H1 (cell line): ENCODE measurements around the gene ZNF407. TPM values are rescaled to one million over a fixed set of nuclear protein-coding genes. Genes with fewer than 3 reads are reported as not detected.

Experiments used
- BCL11A ChIP-seq, 2 experiments: IDR thresholded peaks; one replicate each; pipeline ENCODE4 v1.6.1; 2011; ENCODE audit warnings: low read depth in 2 of 2, low read length in 2 of 2, mild to moderate bottlenecking in 2 of 2
- JUND ChIP-seq: IDR thresholded peaks from 2 replicates; pipeline ENCODE4 v1.6.1; 2011; ENCODE audit warnings: mild to moderate bottlenecking, improper control_type of control experiment, low read length
- KDM1A ChIP-seq: fragments of 200-600, 300-600 bp; sonication (generic); IDR thresholded peaks from 2 replicates; pipeline ENCODE4 v1.7.1; 2016; ENCODE audit warnings: mild to moderate bottlenecking, low read length, borderline replicate concordance
- NRF1 ChIP-seq: IDR thresholded peaks from 2 replicates; pipeline ENCODE4 v1.6.1; 2011; ENCODE audit warnings: mild to moderate bottlenecking, low read depth, low read length, improper control_type of control experiment
- POU5F1 ChIP-seq: IDR thresholded peaks from 2 replicates; pipeline ENCODE4 v1.6.1; 2011; ENCODE audit warnings: low read depth, mild to moderate bottlenecking, low read length, moderate library complexity
- SP1 ChIP-seq: IDR thresholded peaks from 2 replicates; pipeline ENCODE4 v1.6.1; 2011; ENCODE audit warnings: low read depth, low read length
- SP4 ChIP-seq: IDR thresholded peaks from 2 replicates; pipeline ENCODE4 v1.6.1; 2012; ENCODE audit warnings: low read length, inconsistent platforms
- polyA plus RNA-seq, 7 experiments: library from polyadenylated mRNA; depleted of rRNA in 3 of 7; stranded (reverse) in 5 of 7; unstranded in 2 of 7; fragments of >200 nt in 5 of 7; fragments of 200-250 nt in 2 of 7; gene quantifications; 1 replicate in 5 of 7; 2 replicates in 1 of 7; 4 replicates in 1 of 7; pipeline versions ENCODE4 v1.2.1 to v1.2.3, GENCODE V29; 2011 to 2013; ENCODE audit warnings: missing spikeins in 2 of 7, mixed read lengths in 2 of 7
- total RNA-seq: library from RNA; stranded (reverse); fragmentation: NEBNext Ultra II Directional; extraction: Animal tissue kit (Norgen Biotek cat#: 25700); gene quantifications from 2 replicates; pipeline ENCODE4 v1.2.1, GENCODE V29; 2021
- TF ChIP-seq, protein P1 (sequence below): fragments of 300-600 bp; sonication (generic); IDR thresholded peaks from 2 replicates; pipeline ENCODE4 v1.7.1; 2012; ENCODE audit warnings: low read length, moderate library complexity, mild to moderate bottlenecking, inconsistent platforms; ENCODE audit not compliant: insufficient replicate concordance
- TF ChIP-seq, protein P2 (sequence below): IDR thresholded peaks from 2 replicates; pipeline ENCODE4 v1.6.1; 2012; ENCODE audit warnings: low read length, inconsistent platforms

The ZNF407 gene
- total and polyA plus RNA-seq, 2 of the 8 experiments (the other 6 are each of a cell fraction or from before 2014, with no cell fraction given) = 1.5 to 6.8 TPM

DNA sequence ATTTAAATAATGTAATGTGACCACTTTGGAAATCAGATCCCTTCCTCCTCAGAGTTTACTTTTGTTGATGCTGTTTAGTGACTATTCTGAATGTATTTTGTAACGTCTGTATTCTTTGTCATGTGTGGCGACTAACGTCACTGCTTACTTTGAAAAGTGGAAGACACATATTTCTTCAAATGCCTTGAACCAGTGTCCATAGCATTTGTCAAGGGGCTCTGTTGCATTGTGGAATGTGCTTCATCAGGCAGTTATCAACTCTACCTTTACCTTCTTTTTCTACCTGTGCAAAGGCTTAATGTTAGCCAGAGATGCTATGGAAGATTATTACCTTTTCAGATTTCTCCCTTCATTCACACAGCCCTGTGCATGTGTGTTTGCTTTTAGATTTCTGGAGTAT lies 162.4 kb downstream of the ZNF407 start (continued):
- TF ChIP-seq, protein P1, sequence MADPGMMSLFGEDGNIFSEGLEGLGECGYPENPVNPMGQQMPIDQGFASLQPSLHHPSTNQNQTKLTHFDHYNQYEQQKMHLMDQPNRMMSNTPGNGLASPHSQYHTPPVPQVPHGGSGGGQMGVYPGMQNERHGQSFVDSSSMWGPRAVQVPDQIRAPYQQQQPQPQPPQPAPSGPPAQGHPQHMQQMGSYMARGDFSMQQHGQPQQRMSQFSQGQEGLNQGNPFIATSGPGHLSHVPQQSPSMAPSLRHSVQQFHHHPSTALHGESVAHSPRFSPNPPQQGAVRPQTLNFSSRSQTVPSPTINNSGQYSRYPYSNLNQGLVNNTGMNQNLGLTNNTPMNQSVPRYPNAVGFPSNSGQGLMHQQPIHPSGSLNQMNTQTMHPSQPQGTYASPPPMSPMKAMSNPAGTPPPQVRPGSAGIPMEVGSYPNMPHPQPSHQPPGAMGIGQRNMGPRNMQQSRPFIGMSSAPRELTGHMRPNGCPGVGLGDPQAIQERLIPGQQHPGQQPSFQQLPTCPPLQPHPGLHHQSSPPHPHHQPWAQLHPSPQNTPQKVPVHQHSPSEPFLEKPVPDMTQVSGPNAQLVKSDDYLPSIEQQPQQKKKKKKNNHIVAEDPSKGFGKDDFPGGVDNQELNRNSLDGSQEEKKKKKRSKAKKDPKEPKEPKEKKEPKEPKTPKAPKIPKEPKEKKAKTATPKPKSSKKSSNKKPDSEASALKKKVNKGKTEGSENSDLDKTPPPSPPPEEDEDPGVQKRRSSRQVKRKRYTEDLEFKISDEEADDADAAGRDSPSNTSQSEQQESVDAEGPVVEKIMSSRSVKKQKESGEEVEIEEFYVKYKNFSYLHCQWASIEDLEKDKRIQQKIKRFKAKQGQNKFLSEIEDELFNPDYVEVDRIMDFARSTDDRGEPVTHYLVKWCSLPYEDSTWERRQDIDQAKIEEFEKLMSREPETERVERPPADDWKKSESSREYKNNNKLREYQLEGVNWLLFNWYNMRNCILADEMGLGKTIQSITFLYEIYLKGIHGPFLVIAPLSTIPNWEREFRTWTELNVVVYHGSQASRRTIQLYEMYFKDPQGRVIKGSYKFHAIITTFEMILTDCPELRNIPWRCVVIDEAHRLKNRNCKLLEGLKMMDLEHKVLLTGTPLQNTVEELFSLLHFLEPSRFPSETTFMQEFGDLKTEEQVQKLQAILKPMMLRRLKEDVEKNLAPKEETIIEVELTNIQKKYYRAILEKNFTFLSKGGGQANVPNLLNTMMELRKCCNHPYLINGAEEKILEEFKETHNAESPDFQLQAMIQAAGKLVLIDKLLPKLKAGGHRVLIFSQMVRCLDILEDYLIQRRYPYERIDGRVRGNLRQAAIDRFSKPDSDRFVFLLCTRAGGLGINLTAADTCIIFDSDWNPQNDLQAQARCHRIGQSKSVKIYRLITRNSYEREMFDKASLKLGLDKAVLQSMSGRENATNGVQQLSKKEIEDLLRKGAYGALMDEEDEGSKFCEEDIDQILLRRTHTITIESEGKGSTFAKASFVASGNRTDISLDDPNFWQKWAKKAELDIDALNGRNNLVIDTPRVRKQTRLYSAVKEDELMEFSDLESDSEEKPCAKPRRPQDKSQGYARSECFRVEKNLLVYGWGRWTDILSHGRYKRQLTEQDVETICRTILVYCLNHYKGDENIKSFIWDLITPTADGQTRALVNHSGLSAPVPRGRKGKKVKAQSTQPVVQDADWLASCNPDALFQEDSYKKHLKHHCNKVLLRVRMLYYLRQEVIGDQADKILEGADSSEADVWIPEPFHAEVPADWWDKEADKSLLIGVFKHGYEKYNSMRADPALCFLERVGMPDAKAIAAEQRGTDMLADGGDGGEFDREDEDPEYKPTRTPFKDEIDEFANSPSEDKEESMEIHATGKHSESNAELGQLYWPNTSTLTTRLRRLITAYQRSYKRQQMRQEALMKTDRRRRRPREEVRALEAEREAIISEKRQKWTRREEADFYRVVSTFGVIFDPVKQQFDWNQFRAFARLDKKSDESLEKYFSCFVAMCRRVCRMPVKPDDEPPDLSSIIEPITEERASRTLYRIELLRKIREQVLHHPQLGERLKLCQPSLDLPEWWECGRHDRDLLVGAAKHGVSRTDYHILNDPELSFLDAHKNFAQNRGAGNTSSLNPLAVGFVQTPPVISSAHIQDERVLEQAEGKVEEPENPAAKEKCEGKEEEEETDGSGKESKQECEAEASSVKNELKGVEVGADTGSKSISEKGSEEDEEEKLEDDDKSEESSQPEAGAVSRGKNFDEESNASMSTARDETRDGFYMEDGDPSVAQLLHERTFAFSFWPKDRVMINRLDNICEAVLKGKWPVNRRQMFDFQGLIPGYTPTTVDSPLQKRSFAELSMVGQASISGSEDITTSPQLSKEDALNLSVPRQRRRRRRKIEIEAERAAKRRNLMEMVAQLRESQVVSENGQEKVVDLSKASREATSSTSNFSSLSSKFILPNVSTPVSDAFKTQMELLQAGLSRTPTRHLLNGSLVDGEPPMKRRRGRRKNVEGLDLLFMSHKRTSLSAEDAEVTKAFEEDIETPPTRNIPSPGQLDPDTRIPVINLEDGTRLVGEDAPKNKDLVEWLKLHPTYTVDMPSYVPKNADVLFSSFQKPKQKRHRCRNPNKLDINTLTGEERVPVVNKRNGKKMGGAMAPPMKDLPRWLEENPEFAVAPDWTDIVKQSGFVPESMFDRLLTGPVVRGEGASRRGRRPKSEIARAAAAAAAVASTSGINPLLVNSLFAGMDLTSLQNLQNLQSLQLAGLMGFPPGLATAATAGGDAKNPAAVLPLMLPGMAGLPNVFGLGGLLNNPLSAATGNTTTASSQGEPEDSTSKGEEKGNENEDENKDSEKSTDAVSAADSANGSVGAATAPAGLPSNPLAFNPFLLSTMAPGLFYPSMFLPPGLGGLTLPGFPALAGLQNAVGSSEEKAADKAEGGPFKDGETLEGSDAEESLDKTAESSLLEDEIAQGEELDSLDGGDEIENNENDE = no peak
- TF ChIP-seq POU5F1 = no peak
- TF ChIP-seq NRF1 = no peak
- no peak for TF ChIP-seq BCL11A (IDR thresholded peaks at IDR 0.05; ENCODE audit: low read depth in 2 of 2, low read length in 2 of 2)
- TF ChIP-seq KDM1A = no peak
- no peak for TF ChIP-seq SP4
- TF ChIP-seq, protein P2, sequence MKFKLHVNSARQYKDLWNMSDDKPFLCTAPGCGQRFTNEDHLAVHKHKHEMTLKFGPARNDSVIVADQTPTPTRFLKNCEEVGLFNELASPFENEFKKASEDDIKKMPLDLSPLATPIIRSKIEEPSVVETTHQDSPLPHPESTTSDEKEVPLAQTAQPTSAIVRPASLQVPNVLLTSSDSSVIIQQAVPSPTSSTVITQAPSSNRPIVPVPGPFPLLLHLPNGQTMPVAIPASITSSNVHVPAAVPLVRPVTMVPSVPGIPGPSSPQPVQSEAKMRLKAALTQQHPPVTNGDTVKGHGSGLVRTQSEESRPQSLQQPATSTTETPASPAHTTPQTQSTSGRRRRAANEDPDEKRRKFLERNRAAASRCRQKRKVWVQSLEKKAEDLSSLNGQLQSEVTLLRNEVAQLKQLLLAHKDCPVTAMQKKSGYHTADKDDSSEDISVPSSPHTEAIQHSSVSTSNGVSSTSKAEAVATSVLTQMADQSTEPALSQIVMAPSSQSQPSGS = no peak
- no peak for TF ChIP-seq JUND
- TF ChIP-seq SP1 = no peak
